Mammary epithelial cell (primary cell): ENCODE measurements around the gene FOXC1.

Experiments
- CTCF ChIP-seq, 2 donors: IDR thresholded peaks in 1 of 2; conservative IDR thresholded peaks in 1 of 2; 2 replicates each; pipeline ENCODE4 v1.5.1; 2011 to 2012; ENCODE audit warnings: inconsistent platforms in 2 of 2, low read length in 2 of 2, mild to moderate bottlenecking in 2 of 2, control low read depth in 1 of 2, low read depth in 1 of 2; ENCODE audit not compliant: insufficient read depth in 1 of 2; ENCODE audit errors: extremely low read depth in 1 of 2
- EZH2 ChIP-seq: IDR thresholded peaks from 2 replicates; pipeline ENCODE4 v1.6.1; 2012; ENCODE audit warnings: low read length, inconsistent platforms, borderline replicate concordance

DNA sequence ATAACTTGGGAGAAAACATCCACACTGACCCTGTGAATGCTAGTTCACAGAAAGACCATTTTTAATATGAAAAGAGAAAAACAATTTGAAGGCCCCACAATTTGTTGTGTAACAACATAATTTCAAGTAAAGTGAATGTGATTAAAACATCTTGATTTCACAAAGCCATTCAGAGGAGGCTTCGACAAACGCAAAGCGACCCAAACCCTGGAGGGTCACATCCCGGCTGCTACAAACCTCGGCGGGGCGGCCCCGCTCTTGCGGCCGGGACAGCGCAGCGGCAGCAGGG lies 14.0 kb downstream of the FOXC1 start:
- TF ChIP-seq CTCF (conservative IDR thresholded peaks at IDR 0.05 in 1 of 2, IDR thresholded peaks at IDR 0.05 in 1 of 2; ENCODE audit: extremely low read depth in 1 of 2, insufficient read depth in 1 of 2, low read depth in 1 of 2, low read length in 2 of 2), result no peak
- no peak for TF ChIP-seq EZH2
